HepG2 (cell line): ENCODE results near the gene ANKS4B. TPM values are rescaled to one million over a fixed set of nuclear protein-coding genes. Genes with fewer than 3 reads are reported as not detected.

Experiments used
- ATAC-seq: fragments of 200-7000 bp; cut with Tn5 transposase; 3 replicates; pipeline ENCODE4 v1.9.1; 2020; ENCODE audit warnings: mild to moderate bottlenecking, moderate library complexity
- BruUV-seq: library from RNA; stranded (reverse); fragments of 400-500 nt; replicated peaks from 2 replicates; lab custom pipeline; 2021; lab: Mats Ljungman, UMichigan
- CTCF ChIA-PET: fragments of 300-600 bp; formaldehyde crosslinking; extraction: SDS; loops from one replicate; lab custom pipeline; 2021; ENCODE audit warnings: low total read pairs, inconsistent platforms, low intra/inter-chr PET ratio; lab: Yijun Ruan, JAX
- POLR2A ChIA-PET: fragments of 350-600 bp; sonication (Branson Sonifier 250); formaldehyde crosslinking; loops from one replicate; lab custom pipeline; 2020; ENCODE audit warnings: antibody characterized with exemption, inconsistent platforms; lab: Yijun Ruan, JAX
- DNase-seq: peaks from one replicate; pipeline ENCODE4 v3.0.0-alpha.2; 2015; ENCODE audit warnings: low spot score
- FAIRE-seq: peaks from 3 replicates; lab custom pipeline; 2011; peaks lifted over from hg19 to GRCh38; lab: Jason Lieb, UNC
- H2AFZ ChIP-seq: one replicate; pipeline ENCODE4 v1.6.1; 2011; ENCODE audit warnings: low read length, inconsistent platforms
- H3K27ac ChIP-seq: fragments of 300-600 bp; 3 replicates; pipeline ENCODE4 v1.8.0; 2011; ENCODE audit warnings: mixed run types, mild to moderate bottlenecking, mixed read lengths, low read length, inconsistent platforms; ENCODE audit not compliant: insufficient read depth; ENCODE audit errors: extremely low read length
- H3K27me3 ChIP-seq, 2 experiments: fragments of 200-600 bp in 1 of 2; 2 replicates in 1 of 2; 3 replicates in 1 of 2; pipeline versions ENCODE4 v1.6.0 to v1.8.0; 2011; ENCODE audit warnings: low read length in 2 of 2, mild to moderate bottlenecking in 2 of 2, moderate library complexity in 2 of 2, inconsistent platforms in 1 of 2; ENCODE audit not compliant: insufficient read depth in 2 of 2, control insufficient read depth in 1 of 2
- H3K36me3 ChIP-seq, 2 experiments: fragments of 200-600 bp in 1 of 2; replicated peaks in 1 of 2; 2 replicates in 1 of 2; 3 replicates in 1 of 2; pipeline versions ENCODE4 v1.5.1 to v1.8.0; 2011; ENCODE audit warnings: low read length in 2 of 2, inconsistent platforms in 1 of 2; ENCODE audit not compliant: insufficient read depth in 2 of 2, control insufficient read depth in 1 of 2
- H3K4me1 ChIP-seq: 2 replicates; pipeline ENCODE4 v1.5.1; 2012; ENCODE audit warnings: low read length, inconsistent platforms; ENCODE audit not compliant: insufficient read depth
- H3K4me2 ChIP-seq: 2 replicates; pipeline ENCODE4 v1.6.0; 2011; ENCODE audit warnings: low read depth, low read length, inconsistent platforms
- H3K4me3 ChIP-seq, 3 experiments: fragments of 200-600 bp in 1 of 3; sonication (generic), shearing (Covaris generic) in 1 of 3; replicated peaks in 1 of 3; 2 replicates each; pipeline ENCODE4 v1.5.1; 2011 to 2016; ENCODE audit warnings: low read length in 3 of 3, inconsistent platforms in 2 of 3, low read depth in 2 of 3, mild to moderate bottlenecking in 2 of 3, control low read depth in 1 of 3, mixed read lengths in 1 of 3; ENCODE audit not compliant: insufficient read depth in 1 of 3
- H3K79me2 ChIP-seq: one replicate; pipeline ENCODE4 v1.6.1; 2011; ENCODE audit warnings: low read length, inconsistent platforms; ENCODE audit not compliant: insufficient read depth
- H3K9ac ChIP-seq: 2 replicates; pipeline ENCODE4 v1.6.0; 2011; ENCODE audit warnings: mild to moderate bottlenecking, low read depth, low read length, inconsistent platforms; ENCODE audit not compliant: insufficient read depth
- H3K9me3 ChIP-seq: 2 replicates; pipeline ENCODE4 v1.5.1; 2012; ENCODE audit warnings: mild to moderate bottlenecking, low read length
- H4K20me1 ChIP-seq: 2 replicates; pipeline ENCODE4 v1.6.0; 2011; ENCODE audit warnings: inconsistent platforms, mild to moderate bottlenecking, low read length, moderate library complexity; ENCODE audit not compliant: insufficient read depth
- ADNP ChIP-seq: sonication (generic); formaldehyde crosslinking; IDR thresholded peaks from 2 replicates; pipeline ENCODE4 v1.4.0; 2020; ENCODE audit warnings: missing genetic modification reagents
- ARNT2 ChIP-seq: sonication (generic); formaldehyde crosslinking; IDR thresholded peaks from 2 replicates; pipeline ENCODE4 v1.8.0; 2022; ENCODE audit warnings: mild to moderate bottlenecking, low read depth, missing genetic modification reagents, moderate library complexity
- DBP ChIP-seq: sonication (generic); formaldehyde crosslinking; IDR thresholded peaks from 2 replicates; pipeline ENCODE4 v1.4.0; 2020; ENCODE audit warnings: missing genetic modification reagents; ENCODE audit errors: not compliant biosample characterization
- DNMT3B ChIP-seq: conservative IDR thresholded peaks from 2 replicates; pipeline ENCODE4 v1.6.1; 2016; ENCODE audit warnings: missing biosample characterization, control low read depth
- HNRNPH1 ChIP-seq: fragments of 200-400 bp; formaldehyde crosslinking; optimal IDR thresholded peaks from 2 replicates; pipeline ENCODE3; 2017; ENCODE audit warnings: mild to moderate bottlenecking, low read depth, low read length
- KLF13 ChIP-seq: sonication (generic); formaldehyde crosslinking; IDR thresholded peaks from 2 replicates; pipeline ENCODE4 v1.4.0; 2020; ENCODE audit warnings: mild to moderate bottlenecking, missing genetic modification reagents
- MBD4 ChIP-seq: IDR thresholded peaks from 2 replicates; pipeline ENCODE4 v1.6.1; 2012; ENCODE audit warnings: low read length, inconsistent platforms, borderline replicate concordance
- NR2F1 ChIP-seq, 2 experiments: fragments of 450-650 bp in 1 of 2; formaldehyde crosslinking in 1 of 2; IDR thresholded peaks; 2 replicates each; pipeline versions ENCODE4 v1.5.0 to v1.6.1; 2016 to 2020; ENCODE audit warnings: mild to moderate bottlenecking in 1 of 2, missing compliant biosample characterization in 1 of 2, missing genetic modification reagents in 1 of 2, moderate library complexity in 1 of 2
- PREB ChIP-seq: sonication (generic); formaldehyde crosslinking; IDR thresholded peaks from 2 replicates; pipeline ENCODE4 v1.4.0; 2020; ENCODE audit warnings: missing genetic modification reagents
- PRPF4 ChIP-seq: fragments of 200-400 bp; formaldehyde crosslinking; IDR thresholded peaks from 2 replicates; pipeline ENCODE4 v1.6.1; 2016; ENCODE audit warnings: low read length, low read depth; ENCODE audit not compliant: poor library complexity, severe bottlenecking
- TBP ChIP-seq: sonication (generic); formaldehyde crosslinking; IDR thresholded peaks from 2 replicates; pipeline ENCODE4 v1.5.0; 2020; ENCODE audit warnings: missing genetic modification reagents
- TRIM22 ChIP-seq: fragments of 450-650 bp; IDR thresholded peaks from 2 replicates; pipeline ENCODE4 v1.6.1; 2017
- ZNF530 ChIP-seq: sonication (generic); formaldehyde crosslinking; IDR thresholded peaks from 2 replicates; pipeline ENCODE4 v1.5.0; 2020; ENCODE audit warnings: low read depth, mild to moderate bottlenecking, missing genetic modification reagents
- ZNF878 ChIP-seq: sonication (generic); formaldehyde crosslinking; IDR thresholded peaks from 2 replicates; pipeline ENCODE4 v1.8.1; 2023; ENCODE audit warnings: mild to moderate bottlenecking, missing genetic modification reagents, moderate library complexity
- ZNF879 ChIP-seq: sonication (generic); formaldehyde crosslinking; IDR thresholded peaks from 2 replicates; pipeline ENCODE4 v1.8.1; 2023; ENCODE audit warnings: missing genetic modification reagents
- WGBS: methylation state at CpG from one replicate; pipeline ENCODE4 v1.1.6; 2017; ENCODE audit warnings: low lambda C conversion rate; 5-methylcytosine and 5-hydroxymethylcytosine counted together
- in situ Hi-C: cut with HindIII; loops from 2 replicates; pipeline ENCODE4 v1.10.0; 2017; ENCODE audit warnings: low pct_unique_long_range_greater_than_20kb; ENCODE audit not compliant: extremely low pct_ligation_motif_present
- intact Hi-C: fragments of 100-400 bp; cut with micrococcal nuclease; formaldehyde crosslinking; loops from one replicate; pipeline ENCODE4 v1.10.0; 2022; ENCODE audit not compliant: unreplicated experiment
- polyA plus RNA-seq, 8 experiments: library from polyadenylated mRNA; depleted of rRNA in 3 of 8; stranded (reverse) in 7 of 8; unstranded in 1 of 8; fragments of >200 nt; fragmentation: Illumina TruSeq in 4 of 8; extraction: Trizol in 4 of 8; gene quantifications; 2 replicates each; pipeline versions ENCODE4 v1.2.1 to v1.2.3, GENCODE V29; 2011 to 2016; ENCODE audit warnings: low read depth in 4 of 8, missing spikeins in 1 of 8, mixed read lengths in 1 of 8; ENCODE audit not compliant: insufficient read depth in 1 of 8
- total RNA-seq, 5 experiments: library from RNA; depleted of rRNA; stranded (reverse); fragments of >200 nt; fragmentation: Illumina TruSeq; extraction: Trizol; gene quantifications; 2 replicates each; pipeline ENCODE4 v1.2.3, GENCODE V29; 2016; ENCODE audit warnings: low read depth in 1 of 5
- TF ChIP-seq, protein P1 (sequence below): sonication (generic); formaldehyde crosslinking; IDR thresholded peaks from 2 replicates; pipeline ENCODE4 v1.5.0; 2020; ENCODE audit warnings: mild to moderate bottlenecking, low read depth, missing genetic modification reagents, borderline replicate concordance

The ANKS4B gene
- total and polyA plus RNA-seq, 2 of the 13 experiments (the other 11 are each of a cell fraction or from before 2014, with no cell fraction given), result 6.5 to 30.0 TPM

- CTCF ChIA-PET, result no interaction called here
- ATAC-seq, result no peak
Observed at GRCh38 chr16:21211486-21211885, 22.0 kb upstream of the ANKS4B start, which contains the start of gene ZP2. Gene ZP2 (minus strand): TSS chr16:21211574. CDS start chr16:21211547, 27 bp downstream.

GRCh38 chr16:21214086-21214485, 19.4 kb upstream of the ANKS4B start:
- FAIRE-seq (no peak), DNase-seq (no peak), ATAC-seq (no peak)
- intact Hi-C loops (no loop called here), in situ Hi-C loops (no loop called here)
- WGBS, result 52% methylated on average over 4 of the region's 4 CpGs
- peaks cover 0 to 7% of the 10 kb centered on the region in 2 experiments; a peak in 3 of 5 replicates for H3K27me3 ChIP-seq
- BruUV-seq, result no TSS peak
- H3K27ac ChIP-seq, result no peak overlapping the region
- H3K9me3 ChIP-seq, result no peaks in the 10 kb centered on the region
- H4K20me1 ChIP-seq, result no peaks in the 10 kb centered on the region
- no peaks in the 10 kb centered on the region for H3K79me2 ChIP-seq
- H3K4me1 ChIP-seq, result peaks cover 11% of the 10 kb centered on the region
- H3K9ac ChIP-seq, result no peak overlapping the region
- H3K4me2 ChIP-seq, result no peak overlapping the region
- H3K36me3 ChIP-seq, result no peaks in the 10 kb centered on the region
- POLR2A ChIA-PET, result no interaction called here
- H2AFZ ChIP-seq, result no peak overlapping the region
- no peak overlapping the region for H3K4me3 ChIP-seq
- CTCF ChIA-PET, result no interaction called here
- TF ChIP-seq ZNF530 (CRISPR knock-in tag) (no peak), TBP (CRISPR knock-in tag) (no peak), PRPF4 (no peak), MBD4 (no peak), ADNP (CRISPR knock-in tag) (no peak), TRIM22 (no peak), HNRNPH1 (no peak), PREB (CRISPR knock-in tag) (no peak), ZNF879 (no peak), DNMT3B (CRISPR knock-in tag) (no peak), ZNF878 (CRISPR knock-in tag) (no peak), ARNT2 (no peak), KLF13 (no peak)
- TF ChIP-seq, protein P1, sequence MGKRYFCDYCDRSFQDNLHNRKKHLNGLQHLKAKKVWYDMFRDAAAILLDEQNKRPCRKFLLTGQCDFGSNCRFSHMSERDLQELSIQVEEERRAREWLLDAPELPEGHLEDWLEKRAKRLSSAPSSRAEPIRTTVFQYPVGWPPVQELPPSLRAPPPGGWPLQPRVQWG, result no peak

More at GRCh38 chr16:21211486-21211885, 22.0 kb upstream of the ANKS4B start, which contains the start of gene ZP2:
- no peaks in the 10 kb centered on the region for H3K36me3 ChIP-seq
- no peak within 1 kb of the TSS for H3K27ac ChIP-seq
- peaks cover 0 to 7% of the 10 kb centered on the region in 2 experiments; a peak in 3 of 5 replicates for H3K27me3 ChIP-seq
- in situ Hi-C loops, result no loop called here
- no peaks in the 10 kb centered on the region for H4K20me1 ChIP-seq
- intact Hi-C loops, result no loop called here
- H3K4me2 ChIP-seq, result no peak within 1 kb of the TSS
- 69% methylated on average over 5 of the region's 5 CpGs for WGBS
- H2AFZ ChIP-seq, result no peak within 1 kb of the TSS
- H3K4me1 ChIP-seq, result peaks cover 6% of the 10 kb centered on the region; the same call in 1 of the 2 replicates
- H3K4me3 ChIP-seq, result no peak within 1 kb of the TSS
- FAIRE-seq, result no peak
- POLR2A ChIA-PET, result interaction anchor here (1.4 kb wide), 1 partner anchor 22 kb away, joined by 4 read pairs; the partner anchor contains the start of gene ANKS4B
- no peaks in the 10 kb centered on the region for H3K9me3 ChIP-seq
- no peak within 1 kb of the TSS for H3K9ac ChIP-seq
- no peak for DNase-seq
- H3K79me2 ChIP-seq, result no peaks in the 10 kb centered on the region
- no TSS peak for BruUV-seq
- TF ChIP-seq NR2F1 (CRISPR knock-in tag; IDR thresholded peaks at IDR 0.05), result no peak
- TF ChIP-seq DBP (CRISPR knock-in tag), result no peak
